ENCODE results near the gene ERN2. TPM values are rescaled to one million over a fixed set of nuclear protein-coding genes. Genes with fewer than 3 reads are reported as not detected.

Gene ERN2
- total RNA-seq, 1 donor = not detected

- Histone ChIP-seq H3K36me3 (ENCODE audit: insufficient read depth, low read length) (peaks cover 75% of the 10 kb centered on the region), H3K4me2 (ENCODE audit: insufficient read depth, low read length) (no peak overlapping the region), H3K27ac (ENCODE audit: low read depth, low read length) (no peak overlapping the region), H3K27me3 (ENCODE audit: insufficient read depth, low read length) (no peaks in the 10 kb centered on the region), H3K9me3 (ENCODE audit: low read depth, low read length) (no peaks in the 10 kb centered on the region), H3K79me2 (ENCODE audit: insufficient read depth, low read length) (peaks cover 17% of the 10 kb centered on the region), H2AFZ (ENCODE audit: low read length) (no peak overlapping the region), H3K4me1 (ENCODE audit: insufficient read depth, low read length) (no peaks in the 10 kb centered on the region), H4K20me1 (ENCODE audit: insufficient read depth, low read length) (no peaks in the 10 kb centered on the region), H3K4me3 (ENCODE audit: insufficient read depth, low read length) (no peak overlapping the region)
- TF ChIP-seq, protein P1, sequence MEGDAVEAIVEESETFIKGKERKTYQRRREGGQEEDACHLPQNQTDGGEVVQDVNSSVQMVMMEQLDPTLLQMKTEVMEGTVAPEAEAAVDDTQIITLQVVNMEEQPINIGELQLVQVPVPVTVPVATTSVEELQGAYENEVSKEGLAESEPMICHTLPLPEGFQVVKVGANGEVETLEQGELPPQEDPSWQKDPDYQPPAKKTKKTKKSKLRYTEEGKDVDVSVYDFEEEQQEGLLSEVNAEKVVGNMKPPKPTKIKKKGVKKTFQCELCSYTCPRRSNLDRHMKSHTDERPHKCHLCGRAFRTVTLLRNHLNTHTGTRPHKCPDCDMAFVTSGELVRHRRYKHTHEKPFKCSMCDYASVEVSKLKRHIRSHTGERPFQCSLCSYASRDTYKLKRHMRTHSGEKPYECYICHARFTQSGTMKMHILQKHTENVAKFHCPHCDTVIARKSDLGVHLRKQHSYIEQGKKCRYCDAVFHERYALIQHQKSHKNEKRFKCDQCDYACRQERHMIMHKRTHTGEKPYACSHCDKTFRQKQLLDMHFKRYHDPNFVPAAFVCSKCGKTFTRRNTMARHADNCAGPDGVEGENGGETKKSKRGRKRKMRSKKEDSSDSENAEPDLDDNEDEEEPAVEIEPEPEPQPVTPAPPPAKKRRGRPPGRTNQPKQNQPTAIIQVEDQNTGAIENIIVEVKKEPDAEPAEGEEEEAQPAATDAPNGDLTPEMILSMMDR (IDR thresholded peaks at IDR 0.05; ENCODE audit: extremely low read depth, low read depth, low read length) = no peak
- peak; percentile 34 for DNase-seq (ENCODE audit: insufficient read length, low spot score, missing footprints)
These were observed 25.8 kb downstream of the ERN2 start for GRCh38 chr16:23687034-23687808.

DNA sequence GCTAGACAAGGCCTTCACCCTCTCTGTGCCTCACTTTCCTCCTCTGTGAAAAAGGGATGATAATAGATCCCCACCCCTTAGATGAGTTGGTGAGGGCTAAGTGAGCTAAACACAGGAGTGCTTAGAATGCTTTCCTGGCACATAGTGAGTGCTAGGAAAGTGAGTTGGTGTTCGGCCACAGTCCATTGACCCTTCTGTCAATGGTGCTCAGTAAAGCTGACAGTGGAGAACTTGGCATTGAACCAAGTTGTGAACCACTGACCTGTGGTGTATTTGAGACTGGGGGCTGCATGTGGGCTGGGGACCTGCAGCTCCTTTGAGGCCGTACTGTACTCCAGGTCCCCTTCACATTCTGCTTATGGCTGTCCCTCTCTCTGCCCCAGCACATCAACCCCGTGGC lies 29.5 kb downstream of the ERN2 start:
- H3K36me3 ChIP-seq (ENCODE audit: insufficient read depth, low read length) = peaks cover 76% of the 10 kb centered on the region
- TF ChIP-seq, protein P1 (IDR thresholded peaks at IDR 0.05; ENCODE audit: extremely low read depth, low read depth, low read length) = no peak
- H3K27ac ChIP-seq (ENCODE audit: low read depth, low read length) = no peak overlapping the region
- peaks cover 26% of the 10 kb centered on the region for H3K4me1 ChIP-seq (ENCODE audit: insufficient read depth, low read length)
- peaks cover 52% of the 10 kb centered on the region for H3K79me2 ChIP-seq (ENCODE audit: insufficient read depth, low read length)
- peak; percentile 17 for DNase-seq (ENCODE audit: insufficient read length, low spot score, missing footprints)
- H4K20me1 ChIP-seq (ENCODE audit: insufficient read depth, low read length) = peaks cover 19% of the 10 kb centered on the region
- H3K9me3 ChIP-seq (ENCODE audit: low read depth, low read length) = no peaks in the 10 kb centered on the region
- no peaks in the 10 kb centered on the region for H3K27me3 ChIP-seq (ENCODE audit: insufficient read depth, low read length)
- H3K4me2 ChIP-seq (ENCODE audit: insufficient read depth, low read length) = no peak overlapping the region
- no peak overlapping the region for H2AFZ ChIP-seq (ENCODE audit: low read length)
- no peak overlapping the region for H3K4me3 ChIP-seq (ENCODE audit: insufficient read depth, low read length)

DNA sequence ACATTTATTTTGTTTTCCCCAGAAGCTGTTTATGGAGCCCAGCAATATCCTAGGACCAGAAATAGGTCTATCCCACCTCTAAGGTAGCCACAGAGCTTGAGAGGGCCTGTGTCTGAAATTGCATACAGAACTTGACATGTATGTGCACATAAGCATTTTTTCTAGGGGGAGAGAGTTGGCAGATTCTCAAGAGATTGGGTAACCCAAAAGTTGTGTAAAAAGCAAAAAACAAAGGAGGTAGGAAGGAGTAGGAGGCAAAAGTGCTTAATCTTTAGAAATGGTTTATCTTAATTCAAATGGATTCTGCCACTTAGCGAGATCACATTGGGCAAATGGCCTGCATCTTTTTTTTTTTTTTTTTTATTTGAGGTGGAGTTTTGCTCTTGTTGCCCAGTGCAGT lies 30.8 kb downstream of the ERN2 start:
- peaks cover 19% of the 10 kb centered on the region for H4K20me1 ChIP-seq (ENCODE audit: insufficient read depth, low read length)
- H3K79me2 ChIP-seq (ENCODE audit: insufficient read depth, low read length) = peaks cover 52% of the 10 kb centered on the region
- no peak overlapping the region for H2AFZ ChIP-seq (ENCODE audit: low read length)
- TF ChIP-seq, protein P1 (IDR thresholded peaks at IDR 0.05; ENCODE audit: extremely low read depth, low read depth, low read length) = no peak
- H3K4me1 ChIP-seq (ENCODE audit: insufficient read depth, low read length) = peaks cover 34% of the 10 kb centered on the region
- H3K27ac ChIP-seq (ENCODE audit: low read depth, low read length) = no peak overlapping the region
- DNase-seq (ENCODE audit: insufficient read length, low spot score, missing footprints) = no peak
- H3K4me2 ChIP-seq (ENCODE audit: insufficient read depth, low read length) = no peak overlapping the region
- no peak overlapping the region for H3K4me3 ChIP-seq (ENCODE audit: insufficient read depth, low read length)
- no peaks in the 10 kb centered on the region for H3K27me3 ChIP-seq (ENCODE audit: insufficient read depth, low read length)
- no peaks in the 10 kb centered on the region for H3K9me3 ChIP-seq (ENCODE audit: low read depth, low read length)
- peaks cover 63% of the 10 kb centered on the region for H3K36me3 ChIP-seq (ENCODE audit: insufficient read depth, low read length)

GRCh38 chr16:23679986-23680336 lies 33.1 kb downstream of the ERN2 start:
- peaks cover 50% of the 10 kb centered on the region for H3K79me2 ChIP-seq (ENCODE audit: insufficient read depth, low read length)
- peaks cover 27% of the 10 kb centered on the region for H4K20me1 ChIP-seq (ENCODE audit: insufficient read depth, low read length)
- peak overlapping the region; percentile 87 for H3K27ac ChIP-seq (ENCODE audit: low read depth, low read length)
- peak overlapping the region; percentile 85 for H3K4me2 ChIP-seq (ENCODE audit: insufficient read depth, low read length)
- H3K4me3 ChIP-seq (ENCODE audit: insufficient read depth, low read length) = peak overlapping the region; percentile 75
- H3K36me3 ChIP-seq (ENCODE audit: insufficient read depth, low read length) = peaks cover 42% of the 10 kb centered on the region
- H3K9me3 ChIP-seq (ENCODE audit: low read depth, low read length) = no peaks in the 10 kb centered on the region
- TF ChIP-seq, protein P1 (IDR thresholded peaks at IDR 0.05; ENCODE audit: extremely low read depth, low read depth, low read length) = no peak
- peaks cover 42% of the 10 kb centered on the region for H3K4me1 ChIP-seq (ENCODE audit: insufficient read depth, low read length)
- H2AFZ ChIP-seq (ENCODE audit: low read length) = no peak overlapping the region
- no peak for DNase-seq (ENCODE audit: insufficient read length, low spot score, missing footprints)
- H3K27me3 ChIP-seq (ENCODE audit: insufficient read depth, low read length) = no peaks in the 10 kb centered on the region

All from osteoblast (primary cell).